Choroid plexus epithelial cell (primary cell): ENCODE results near the gene PHRF1.

Experiments
- DNase-seq: peaks from one replicate; pipeline ENCODE4 v3.0.0-alpha.2; 2010; ENCODE audit warnings: low read depth
- H3K4me3 ChIP-seq: 2 replicates; pipeline ENCODE4 v1.5.1; 2011; ENCODE audit warnings: low read depth, mild to moderate bottlenecking, control low read depth, low read length, moderate library complexity
- CTCF ChIP-seq: conservative IDR thresholded peaks from 2 replicates; pipeline ENCODE4 v1.5.1; 2011; ENCODE audit warnings: low read depth, mild to moderate bottlenecking, control low read depth, inconsistent platforms, low read length, moderate library complexity

The PHRF1 gene

GRCh38 chr11:629237-629583 is 52.9 kb downstream of the PHRF1 start:
- no peak overlapping the region for H3K4me3 ChIP-seq
- peak; percentile 5 for TF ChIP-seq CTCF
- no peak for DNase-seq

- TF ChIP-seq CTCF: no peak
- no peak for DNase-seq
- no peak overlapping the region for H3K4me3 ChIP-seq
Observed at GRCh38 chr11:630871-631270, 54.6 kb downstream of the PHRF1 start.

GRCh38 chr11:635945-636510 is 59.8 kb downstream of the PHRF1 start:
- TF ChIP-seq CTCF: no peak
- no peak overlapping the region for H3K4me3 ChIP-seq
- no peak for DNase-seq

GRCh38 chr11:636511-637332 is 60.5 kb downstream of the PHRF1 start, which contains the start of gene DRD4:
Gene DRD4, plus strand, starts transcription at chr11:637269. Its CDS starts 36 bp downstream, at chr11:637305.
- DNase-seq: peak; percentile 39
- H3K4me3 ChIP-seq: peak within 1 kb of the TSS; percentile 24
- no peak for TF ChIP-seq CTCF

- no peak for TF ChIP-seq CTCF
- peak overlapping the region; percentile 24 for H3K4me3 ChIP-seq
- no peak for DNase-seq
Observed at GRCh38 chr11:637333-637592, 61.0 kb downstream of the PHRF1 start.

GRCh38 chr11:637593-638521 is 61.6 kb downstream of the PHRF1 start:
- H3K4me3 ChIP-seq: peak overlapping the region; percentile 24
- no peak for DNase-seq
- peak; percentile 20 for TF ChIP-seq CTCF
